Stimulated activated naive B cell treated with anti-CD40 and anti-IgM and Interleukin-4, amounts not matched to agents 10 μg/mL and 1 μg/mL and 100 μg/mL, for 72 hours (primary cell): Measurements from ENCODE around the gene MIR17HG.

Source experiments
- ATAC-seq, 2 donors: fragments of 150-1000 bp; cut with Tn5 transposase; replicated peaks; 2 replicates each; pipeline ENCODE4 v1.10.0; 2021; ENCODE audit warnings: moderate library complexity in 1 of 2
- DNase-seq: peaks from one replicate; pipeline ENCODE4 v3.0.0; 2021
- H3K27ac Mint-ChIP-seq: one replicate; pipeline ENCODE4 v1.8.0; 2022; ENCODE audit warnings: mild to moderate bottlenecking, mixed read lengths
- H3K27me3 Mint-ChIP-seq, 2 donors: one replicate each; pipeline ENCODE4 v1.8.0; 2022; ENCODE audit warnings: mixed read lengths in 2 of 2
- H3K36me3 Mint-ChIP-seq, 2 donors: one replicate each; pipeline ENCODE4 v1.8.0; 2022; ENCODE audit warnings: mixed read lengths in 2 of 2, mild to moderate bottlenecking in 1 of 2
- H3K4me1 Mint-ChIP-seq, 2 donors: one replicate each; pipeline ENCODE4 v1.8.0; 2022; ENCODE audit warnings: mixed read lengths in 2 of 2, mild to moderate bottlenecking in 1 of 2
- H3K4me3 Mint-ChIP-seq, 2 donors: one replicate each; pipeline ENCODE4 v1.8.0; 2022; ENCODE audit warnings: mild to moderate bottlenecking in 2 of 2, mixed read lengths in 2 of 2, moderate library complexity in 1 of 2
- H3K9me3 Mint-ChIP-seq, 2 donors: one replicate each; pipeline ENCODE4 v1.8.0; 2022; ENCODE audit warnings: mixed read lengths in 2 of 2, mild to moderate bottlenecking in 1 of 2

Gene MIR17HG

DNA sequence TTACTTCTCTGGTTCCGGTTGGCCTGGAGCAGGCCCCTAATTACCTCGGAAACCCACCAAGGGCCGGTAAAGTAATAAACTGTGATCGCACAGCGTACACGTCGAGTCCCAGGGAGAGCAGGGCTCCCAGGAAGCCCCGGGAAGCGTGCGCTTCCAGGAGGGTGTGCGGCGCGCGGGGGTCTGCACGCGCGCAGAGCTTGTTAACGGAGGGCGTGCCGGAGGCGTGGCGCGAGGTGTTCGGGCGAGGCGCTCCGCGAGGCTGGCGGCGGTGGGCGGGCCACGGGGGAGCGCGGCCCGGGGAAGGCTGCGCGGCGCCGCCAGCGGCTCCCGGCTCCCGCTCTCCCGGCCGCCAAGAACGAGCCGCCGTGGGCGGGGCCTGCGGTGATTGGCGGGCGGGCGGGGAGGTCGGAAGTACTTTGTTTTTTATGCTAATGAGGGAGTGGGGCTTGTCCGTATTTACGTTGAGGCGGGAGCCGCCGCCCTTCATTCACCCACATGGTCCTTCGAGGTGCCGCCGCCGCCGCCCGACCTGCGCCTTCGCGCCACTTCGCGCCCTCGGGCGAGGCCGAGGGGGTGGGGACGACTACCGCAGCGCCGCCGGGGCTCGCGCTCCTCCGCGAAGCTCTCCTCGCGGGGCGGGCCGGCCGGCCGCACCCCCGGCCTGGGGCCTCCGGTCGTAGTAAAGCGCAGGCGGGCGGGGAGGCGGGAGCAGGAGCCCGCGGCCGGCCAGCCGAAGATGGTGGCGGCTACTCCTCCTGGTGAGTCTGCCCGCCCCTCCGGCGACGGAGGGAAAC, at the start of gene MIR17HG:
MIR17HG (plus strand) TSS at position 486 of the 794 bp plus-strand sequence.
- Mint-ChIP-seq H3K27ac (peak within 1 kb of the TSS; percentile 99), H3K9me3 (no peaks in the 10 kb centered on the region), H3K27me3 (no peaks in the 10 kb centered on the region), H3K36me3 (peaks cover 19 to 27% of the 10 kb centered on the region in 2 donors), H3K4me1 (peaks cover 7 to 37% of the 10 kb centered on the region in 2 donors), H3K4me3 (peak within 1 kb of the TSS; percentile 97 to 99)
- DNase-seq (peak; percentile 83), ATAC-seq (peak; percentile 59 to 67)

DNA sequence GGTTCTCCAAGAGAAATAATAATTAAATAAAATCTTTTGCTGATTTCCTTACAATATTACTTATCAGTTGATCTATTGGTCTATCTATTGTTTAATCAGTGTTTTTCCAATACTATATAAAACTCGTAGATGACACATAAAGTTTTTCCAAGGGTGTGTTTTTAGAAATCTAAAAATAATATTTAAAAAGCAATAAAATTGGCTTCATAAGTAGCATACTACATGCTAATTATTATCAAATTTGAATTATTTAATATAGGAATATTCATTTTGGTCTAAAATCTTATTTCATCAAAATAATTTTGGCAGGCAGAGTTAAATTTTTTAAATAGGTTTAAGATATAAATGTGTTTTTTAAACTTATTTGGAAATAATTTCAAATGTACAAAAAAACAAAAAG, 49.4 kb upstream of the MIR17HG start:
- DNase-seq (no peak), ATAC-seq (no peak)
- Mint-ChIP-seq H3K4me3 (no peak overlapping the region), H3K4me1 (peaks cover 6 to 16% of the 10 kb centered on the region in 2 donors), H3K36me3 (peaks cover 2 to 7% of the 10 kb centered on the region in 2 donors), H3K27me3 (peaks cover 4 to 6% of the 10 kb centered on the region in 2 donors), H3K9me3 (peaks cover 7 to 9% of the 10 kb centered on the region in 2 donors), H3K27ac (no peak overlapping the region)

DNA sequence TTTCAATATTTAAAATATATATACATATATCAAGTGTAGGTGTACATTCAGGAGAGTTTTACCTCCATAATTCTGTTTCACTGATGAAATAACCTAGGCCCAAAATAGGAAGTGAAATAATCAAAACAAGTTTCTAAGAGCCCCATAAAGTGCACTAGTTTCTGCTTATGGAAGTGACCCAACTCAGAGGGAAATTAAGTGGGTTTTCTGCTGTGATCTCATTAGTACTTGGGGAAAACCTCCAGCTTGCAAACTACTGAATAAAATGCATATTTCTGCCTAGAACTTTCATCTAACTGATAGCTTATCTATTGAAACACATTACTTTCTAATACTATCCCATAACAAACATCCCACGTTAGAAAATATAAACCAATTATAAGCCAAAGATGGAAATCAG, 45.4 kb upstream of the MIR17HG start:
- no peak overlapping the region for H3K27ac Mint-ChIP-seq
- H3K4me1 Mint-ChIP-seq, result peaks cover 11 to 24% of the 10 kb centered on the region in 2 donors
- H3K36me3 Mint-ChIP-seq, result peaks cover 2 to 7% of the 10 kb centered on the region in 2 donors
- peaks cover 4 to 6% of the 10 kb centered on the region in 2 donors for H3K27me3 Mint-ChIP-seq
- DNase-seq (no peak), ATAC-seq (peak; percentile 90 to 95)
- peaks cover 9 to 11% of the 10 kb centered on the region in 2 donors for H3K9me3 Mint-ChIP-seq
- H3K4me3 Mint-ChIP-seq, result no peak overlapping the region

DNA sequence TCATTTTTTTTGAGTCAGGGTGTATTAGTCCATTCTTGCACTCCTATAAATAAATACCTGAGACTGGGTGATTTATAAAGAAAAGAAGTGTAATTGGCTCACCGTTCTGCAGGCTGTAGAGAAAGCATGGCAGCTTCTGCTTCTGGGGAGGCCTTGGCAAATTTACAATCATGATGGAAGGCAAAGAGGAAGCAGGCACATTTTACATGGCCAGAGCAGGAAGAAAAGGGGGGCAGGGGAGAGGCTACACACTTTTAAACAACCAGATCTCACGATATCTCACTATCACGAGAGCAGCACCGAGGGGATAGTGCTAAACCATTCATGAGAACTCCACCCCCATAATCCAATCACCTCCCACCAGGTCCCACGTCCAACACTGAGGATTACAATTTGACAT, 44.5 kb upstream of the MIR17HG start:
- H3K36me3 Mint-ChIP-seq, result peaks cover 2 to 7% of the 10 kb centered on the region in 2 donors
- H3K4me1 Mint-ChIP-seq, result peaks cover 11 to 24% of the 10 kb centered on the region in 2 donors
- peaks cover 4 to 6% of the 10 kb centered on the region in 2 donors for H3K27me3 Mint-ChIP-seq
- no peak for DNase-seq
- H3K27ac Mint-ChIP-seq, result no peak overlapping the region
- no peak for ATAC-seq
- H3K4me3 Mint-ChIP-seq, result no peak overlapping the region
- peaks cover 9 to 11% of the 10 kb centered on the region in 2 donors for H3K9me3 Mint-ChIP-seq

- peaks cover 0 to 3% of the 10 kb centered on the region in 2 donors for H3K9me3 Mint-ChIP-seq
- H3K27me3 Mint-ChIP-seq, result peaks cover 1 to 4% of the 10 kb centered on the region in 2 donors
- DNase-seq (no peak), ATAC-seq (no peak)
- peaks cover 10 to 16% of the 10 kb centered on the region in 2 donors for H3K4me1 Mint-ChIP-seq
- H3K36me3 Mint-ChIP-seq, result peaks cover 0 to 2% of the 10 kb centered on the region in 2 donors
- no peak overlapping the region for H3K27ac Mint-ChIP-seq
- no peak overlapping the region for H3K4me3 Mint-ChIP-seq
Observed at GRCh38 chr13:91304741-91305140, 42.7 kb upstream of the MIR17HG start.

DNA sequence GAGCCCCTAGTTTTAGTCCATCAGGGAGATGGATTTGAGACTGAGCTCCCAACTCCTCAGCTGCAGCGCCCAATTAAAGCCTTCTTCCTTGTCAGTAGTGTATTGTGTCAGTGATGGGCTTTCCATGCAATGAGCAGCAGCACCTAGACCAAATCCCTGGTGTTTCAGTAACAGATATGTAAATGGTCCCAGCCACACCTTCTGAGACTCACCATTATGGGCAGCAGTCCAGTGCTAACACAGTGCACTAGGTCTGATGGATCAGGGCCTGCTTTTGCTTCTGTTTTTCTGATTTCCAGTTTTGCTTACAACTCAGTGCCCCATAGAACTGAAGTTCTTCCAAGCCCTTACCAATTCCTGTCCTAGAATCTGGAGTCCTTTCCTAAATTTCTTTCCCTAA, 41.8 kb upstream of the MIR17HG start:
- Mint-ChIP-seq H3K27me3 (peaks cover 0 to 4% of the 10 kb centered on the region in 2 donors), H3K4me3 (no peak overlapping the region), H3K27ac (no peak overlapping the region), H3K36me3 (peaks cover 0 to 1% of the 10 kb centered on the region in 2 donors), H3K4me1 (peaks cover 10 to 16% of the 10 kb centered on the region in 2 donors), H3K9me3 (peaks cover 0 to 3% of the 10 kb centered on the region in 2 donors)
- ATAC-seq (no peak), DNase-seq (no peak)

GRCh38 chr13:91307887-91308286, 39.6 kb upstream of the MIR17HG start:
- H3K27me3 Mint-ChIP-seq, result peaks cover 0 to 4% of the 10 kb centered on the region in 2 donors
- peaks cover 8 to 24% of the 10 kb centered on the region in 2 donors for H3K4me1 Mint-ChIP-seq
- no peak overlapping the region for H3K27ac Mint-ChIP-seq
- no peak for ATAC-seq
- peaks cover 0 to 3% of the 10 kb centered on the region in 2 donors for H3K9me3 Mint-ChIP-seq
- no peak for DNase-seq
- H3K36me3 Mint-ChIP-seq, result no peaks in the 10 kb centered on the region
- no peak overlapping the region for H3K4me3 Mint-ChIP-seq

DNA sequence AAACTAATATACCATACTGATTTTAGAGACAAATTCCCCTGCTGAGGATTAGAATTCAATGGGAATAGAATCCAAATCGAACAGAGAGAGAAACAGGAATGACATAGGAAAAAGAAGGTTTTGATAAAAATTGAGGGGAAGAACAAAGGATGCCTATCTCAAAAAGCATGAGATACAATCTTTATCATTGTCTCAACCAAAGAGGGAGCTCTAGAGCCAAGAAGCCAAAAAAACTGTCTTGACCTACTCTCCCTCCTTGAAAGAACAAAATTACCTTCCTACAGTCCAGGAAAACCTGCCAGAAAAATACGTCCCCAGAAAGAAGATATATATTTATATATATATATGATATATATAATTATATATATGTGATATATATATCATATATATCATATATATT, 39.2 kb upstream of the MIR17HG start:
- ATAC-seq, result peak in 1 of 2 donors; percentile 34
- Mint-ChIP-seq H3K4me3 (no peak overlapping the region), H3K27me3 (peaks cover 0 to 4% of the 10 kb centered on the region in 2 donors), H3K36me3 (no peaks in the 10 kb centered on the region), H3K9me3 (peaks cover 0 to 3% of the 10 kb centered on the region in 2 donors), H3K4me1 (peaks cover 9 to 24% of the 10 kb centered on the region in 2 donors), H3K27ac (no peak overlapping the region)
- no peak for DNase-seq

- no peak for ATAC-seq
- peaks cover 0 to under 1% of the 10 kb centered on the region in 2 donors for H3K9me3 Mint-ChIP-seq
- H3K4me1 Mint-ChIP-seq, result peaks cover 7 to 24% of the 10 kb centered on the region in 2 donors
- H3K36me3 Mint-ChIP-seq, result no peaks in the 10 kb centered on the region
- no peak for DNase-seq
- H3K27ac Mint-ChIP-seq, result no peak overlapping the region
- H3K27me3 Mint-ChIP-seq, result no peaks in the 10 kb centered on the region
- H3K4me3 Mint-ChIP-seq, result no peak overlapping the region
Observed at GRCh38 chr13:91311491-91311890, 36.0 kb upstream of the MIR17HG start.

DNA sequence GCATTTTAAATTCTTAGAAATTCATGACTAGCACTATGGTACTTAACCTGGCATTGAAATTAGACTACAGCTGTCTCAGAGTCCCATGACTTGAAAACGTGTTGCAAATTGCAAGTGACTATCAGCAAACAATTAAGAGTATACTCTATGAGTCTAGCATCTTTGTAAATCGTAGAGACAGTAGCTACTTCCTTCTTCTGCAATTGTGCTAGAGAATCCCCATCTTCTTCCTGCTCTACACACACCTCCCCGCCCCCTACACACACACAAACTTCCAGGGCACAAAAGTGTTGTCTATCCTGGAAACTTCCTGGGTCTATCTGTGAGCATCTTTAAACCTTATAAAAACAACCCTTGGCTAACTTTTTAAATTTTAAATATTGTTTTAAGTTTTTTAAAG, 35.2 kb upstream of the MIR17HG start:
- ATAC-seq (peak in 1 of 2 donors; percentile 51), DNase-seq (no peak)
- Mint-ChIP-seq H3K9me3 (no peaks in the 10 kb centered on the region), H3K36me3 (no peaks in the 10 kb centered on the region), H3K4me3 (no peak overlapping the region), H3K27me3 (no peaks in the 10 kb centered on the region), H3K4me1 (peaks cover 7 to 24% of the 10 kb centered on the region in 2 donors), H3K27ac (no peak overlapping the region)

DNA sequence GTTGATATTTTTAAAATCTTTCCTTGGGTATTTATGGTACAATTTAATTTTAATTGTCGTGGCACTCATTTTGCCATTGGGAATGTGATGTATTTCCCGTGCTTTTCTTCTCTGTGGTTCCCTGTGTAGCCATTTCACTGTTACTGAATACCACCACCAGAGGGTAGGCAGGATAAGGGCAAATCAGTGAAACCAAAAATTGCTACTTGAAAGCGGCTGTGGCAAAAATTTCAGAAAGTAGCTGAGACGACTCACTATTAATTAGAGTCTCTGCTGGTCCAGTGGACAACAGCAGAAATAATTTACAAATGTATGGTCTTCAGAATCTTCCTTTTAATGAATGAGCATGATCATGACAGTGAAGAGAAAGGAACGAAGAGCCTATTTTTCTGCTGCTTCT, 34.4 kb upstream of the MIR17HG start:
- peak; percentile 63 to 67 for ATAC-seq
- Mint-ChIP-seq H3K9me3 (no peaks in the 10 kb centered on the region), H3K4me1 (peaks cover 7 to 24% of the 10 kb centered on the region in 2 donors), H3K27me3 (no peaks in the 10 kb centered on the region), H3K36me3 (no peaks in the 10 kb centered on the region), H3K4me3 (no peak overlapping the region), H3K27ac (no peak overlapping the region)
- no peak for DNase-seq

- Mint-ChIP-seq H3K27me3 (no peaks in the 10 kb centered on the region), H3K4me3 (peak overlapping the region in 1 of 2 donors; percentile 6), H3K27ac (no peak overlapping the region), H3K4me1 (peaks cover 7 to 24% of the 10 kb centered on the region in 2 donors), H3K9me3 (no peaks in the 10 kb centered on the region), H3K36me3 (no peaks in the 10 kb centered on the region)
- DNase-seq (no peak), ATAC-seq (no peak)
Observed at GRCh38 chr13:91313581-91313980, 33.9 kb upstream of the MIR17HG start.

DNA sequence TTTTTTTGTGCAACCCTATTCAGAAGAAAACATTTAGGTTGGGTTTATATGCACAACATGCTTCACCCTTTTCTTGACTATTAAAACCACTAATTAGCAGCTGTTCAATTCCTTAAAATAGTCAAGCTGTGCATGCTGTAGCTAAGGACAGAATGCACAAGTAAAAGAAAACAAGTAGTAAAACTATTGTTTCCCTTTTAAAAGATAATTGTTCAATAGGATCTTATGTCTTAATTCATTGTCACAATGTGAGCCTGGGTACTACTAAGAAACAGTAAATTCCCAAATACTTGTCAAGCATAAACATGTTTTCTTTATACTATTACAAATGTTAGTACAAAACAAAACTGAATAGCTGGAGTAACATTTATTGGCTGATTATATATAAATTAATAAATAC, 32.6 kb upstream of the MIR17HG start:
- Mint-ChIP-seq H3K4me3 (no peak overlapping the region), H3K27ac (no peak overlapping the region), H3K36me3 (no peaks in the 10 kb centered on the region), H3K9me3 (no peaks in the 10 kb centered on the region), H3K27me3 (no peaks in the 10 kb centered on the region), H3K4me1 (peaks cover 7 to 24% of the 10 kb centered on the region in 2 donors)
- ATAC-seq, result no peak
- no peak for DNase-seq

DNA sequence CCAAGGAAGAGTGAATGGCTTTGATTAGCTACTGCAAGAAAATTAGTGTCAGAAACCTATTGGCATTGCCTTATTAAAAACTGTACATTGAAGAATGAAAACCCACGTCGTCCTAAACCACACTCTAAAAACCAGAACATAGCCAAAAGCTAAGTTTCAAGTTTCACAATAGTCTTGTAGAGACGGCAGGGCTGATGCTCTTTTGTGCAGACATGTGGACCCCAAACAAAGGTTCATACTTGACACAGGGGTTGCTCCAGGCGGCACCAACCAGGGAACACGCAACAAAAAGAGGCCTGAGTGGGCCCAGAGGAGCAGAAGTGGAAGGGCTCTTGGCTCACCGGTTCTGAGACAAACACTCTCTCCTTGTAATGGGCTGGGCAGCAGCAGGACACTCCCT, 28.6 kb upstream of the MIR17HG start:
- DNase-seq, result no peak
- Mint-ChIP-seq H3K4me1 (no peaks in the 10 kb centered on the region), H3K4me3 (no peak overlapping the region), H3K27me3 (peaks cover 0 to 4% of the 10 kb centered on the region in 2 donors), H3K27ac (no peak overlapping the region), H3K36me3 (no peaks in the 10 kb centered on the region), H3K9me3 (peaks cover 0 to 2% of the 10 kb centered on the region in 2 donors)
- no peak for ATAC-seq

- DNase-seq (no peak), ATAC-seq (no peak)
- Mint-ChIP-seq H3K27me3 (peaks cover 0 to 4% of the 10 kb centered on the region in 2 donors), H3K27ac (no peak overlapping the region), H3K4me1 (no peaks in the 10 kb centered on the region), H3K9me3 (peaks cover 0 to 2% of the 10 kb centered on the region in 2 donors), H3K36me3 (no peaks in the 10 kb centered on the region), H3K4me3 (no peak overlapping the region)
Observed at GRCh38 chr13:91319996-91320395, 27.5 kb upstream of the MIR17HG start.
